ENCODE measurements around the gene MYMK. TPM values are rescaled to one million over a fixed set of nuclear protein-coding genes. Genes with fewer than 3 reads are reported as not detected.

The MYMK gene
- total RNA-seq, 2 donors from 2014 or later, result not detected

- peaks cover 15% of the 10 kb centered on the region for H3K9me3 Mint-ChIP-seq
- H3K4me3 Mint-ChIP-seq, result no peak overlapping the region
- H3K9ac ChIP-seq (ENCODE audit: extremely low read depth, low read length, poor library complexity, severe bottlenecking), result no peak overlapping the region
- no peak for DNase-seq
- no peaks in the 10 kb centered on the region for H3K36me3 ChIP-seq (ENCODE audit: control insufficient read depth, insufficient read depth, low read length)
- H3K4me1 ChIP-seq (ENCODE audit: control insufficient read depth, insufficient read depth, low read length), result peaks cover 5% of the 10 kb centered on the region
- H3K27me3 ChIP-seq (ENCODE audit: control insufficient read depth, insufficient read depth, low read length, poor library complexity, severe bottlenecking), result no peaks in the 10 kb centered on the region
- peaks cover 5% of the 10 kb centered on the region for H3K9me3 ChIP-seq (ENCODE audit: control insufficient read depth, low read length)
- no peaks in the 10 kb centered on the region for H3K36me3 Mint-ChIP-seq (ENCODE audit: low read depth)
- no peak overlapping the region for H3K27ac ChIP-seq (ENCODE audit: low read depth, low read length)
- H3K4me1 Mint-ChIP-seq, result peaks cover 8% of the 10 kb centered on the region
- H3K4me3 ChIP-seq (ENCODE audit: low read length), result no peak overlapping the region
- WGBS, 2 experiments (ENCODE audit: insufficient coverage in 1 of 2, insufficient read length in 1 of 2), result 90 to 92% methylated on average over 17 to 24 of the region's 24 CpGs
- H3K27me3 Mint-ChIP-seq (ENCODE audit: insufficient read depth), result no peaks in the 10 kb centered on the region
- no peak overlapping the region for H3K27ac Mint-ChIP-seq
- TF ChIP-seq, protein P1, sequence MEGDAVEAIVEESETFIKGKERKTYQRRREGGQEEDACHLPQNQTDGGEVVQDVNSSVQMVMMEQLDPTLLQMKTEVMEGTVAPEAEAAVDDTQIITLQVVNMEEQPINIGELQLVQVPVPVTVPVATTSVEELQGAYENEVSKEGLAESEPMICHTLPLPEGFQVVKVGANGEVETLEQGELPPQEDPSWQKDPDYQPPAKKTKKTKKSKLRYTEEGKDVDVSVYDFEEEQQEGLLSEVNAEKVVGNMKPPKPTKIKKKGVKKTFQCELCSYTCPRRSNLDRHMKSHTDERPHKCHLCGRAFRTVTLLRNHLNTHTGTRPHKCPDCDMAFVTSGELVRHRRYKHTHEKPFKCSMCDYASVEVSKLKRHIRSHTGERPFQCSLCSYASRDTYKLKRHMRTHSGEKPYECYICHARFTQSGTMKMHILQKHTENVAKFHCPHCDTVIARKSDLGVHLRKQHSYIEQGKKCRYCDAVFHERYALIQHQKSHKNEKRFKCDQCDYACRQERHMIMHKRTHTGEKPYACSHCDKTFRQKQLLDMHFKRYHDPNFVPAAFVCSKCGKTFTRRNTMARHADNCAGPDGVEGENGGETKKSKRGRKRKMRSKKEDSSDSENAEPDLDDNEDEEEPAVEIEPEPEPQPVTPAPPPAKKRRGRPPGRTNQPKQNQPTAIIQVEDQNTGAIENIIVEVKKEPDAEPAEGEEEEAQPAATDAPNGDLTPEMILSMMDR (conservative IDR thresholded peaks at IDR 0.05), result no peak
Measured at GRCh38 chr9:133507246-133507965, 17.4 kb downstream of the MYMK start.

- Mint-ChIP-seq H3K4me1 (peaks cover 8% of the 10 kb centered on the region), H3K9me3 (peaks cover 22% of the 10 kb centered on the region), H3K36me3 (ENCODE audit: low read depth) (no peaks in the 10 kb centered on the region), H3K27me3 (ENCODE audit: insufficient read depth) (no peaks in the 10 kb centered on the region), H3K4me3 (no peak overlapping the region), H3K27ac (no peak overlapping the region)
- H3K27ac ChIP-seq (ENCODE audit: low read depth, low read length), result no peak overlapping the region
- 91 to 96% methylated on average over 9 to 18 of the region's 18 CpGs for WGBS, 2 experiments (ENCODE audit: insufficient coverage in 1 of 2, insufficient read length in 1 of 2)
- no peaks in the 10 kb centered on the region for H3K36me3 ChIP-seq (ENCODE audit: control insufficient read depth, insufficient read depth, low read length)
- TF ChIP-seq, protein P1 (conservative IDR thresholded peaks at IDR 0.05), result no peak
- peaks cover 5% of the 10 kb centered on the region for H3K4me1 ChIP-seq (ENCODE audit: control insufficient read depth, insufficient read depth, low read length)
- no peak overlapping the region for H3K4me3 ChIP-seq (ENCODE audit: low read length)
- DNase-seq, result no peak
- H3K9ac ChIP-seq (ENCODE audit: extremely low read depth, low read length, poor library complexity, severe bottlenecking), result no peak overlapping the region
- no peaks in the 10 kb centered on the region for H3K27me3 ChIP-seq (ENCODE audit: control insufficient read depth, insufficient read depth, low read length, poor library complexity, severe bottlenecking)
- peaks cover 13% of the 10 kb centered on the region for H3K9me3 ChIP-seq (ENCODE audit: control insufficient read depth, low read length)
Measured at GRCh38 chr9:133506653-133507038, 18.1 kb downstream of the MYMK start.

DNA sequence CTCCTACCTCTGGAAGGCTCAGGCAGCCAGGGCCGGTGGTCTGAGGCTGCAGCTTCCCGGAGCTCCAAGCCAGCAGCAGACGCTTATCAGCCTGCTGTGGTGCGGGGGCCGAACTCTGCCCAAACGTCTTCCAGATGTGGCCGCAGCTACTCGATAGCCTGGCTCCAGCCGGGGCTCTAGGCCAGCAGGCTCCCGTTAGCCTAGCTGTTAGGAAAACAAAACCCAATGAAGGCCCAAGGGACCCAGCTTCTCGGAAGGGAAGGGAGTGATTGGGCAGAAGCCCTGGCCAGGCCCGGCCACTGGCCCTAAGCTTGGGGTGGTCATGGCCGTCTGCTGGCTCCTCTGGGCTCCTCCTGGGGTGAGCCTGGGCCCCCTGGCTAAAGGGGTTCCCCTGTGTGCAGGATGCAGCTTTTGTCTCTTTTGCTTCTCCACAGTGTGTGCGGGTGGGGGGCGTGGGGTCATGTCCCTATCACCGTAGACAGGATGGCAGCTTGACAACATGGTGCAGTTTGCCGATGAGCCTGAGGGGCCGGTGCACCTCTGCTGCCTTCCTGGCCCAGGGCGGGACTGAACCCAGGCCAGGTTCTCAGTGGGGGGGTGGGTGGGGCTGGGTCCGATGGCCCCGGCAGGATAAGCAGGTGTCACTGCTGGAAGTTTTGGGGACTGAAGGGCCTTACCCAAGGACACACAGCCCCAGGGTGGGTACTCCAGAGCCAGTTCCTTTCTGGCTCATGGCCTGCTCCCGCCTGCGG is 18.7 kb downstream of the MYMK start:
- peaks cover 27% of the 10 kb centered on the region for H3K9me3 Mint-ChIP-seq
- Histone ChIP-seq H3K9me3 (ENCODE audit: control insufficient read depth, low read length) (peaks cover 15% of the 10 kb centered on the region), H3K9ac (ENCODE audit: extremely low read depth, low read length, poor library complexity, severe bottlenecking) (no peak overlapping the region), H3K36me3 (ENCODE audit: control insufficient read depth, insufficient read depth, low read length) (no peaks in the 10 kb centered on the region), H3K4me3 (ENCODE audit: low read length) (no peak overlapping the region), H3K4me1 (ENCODE audit: control insufficient read depth, insufficient read depth, low read length) (peaks cover 5% of the 10 kb centered on the region), H3K27ac (ENCODE audit: low read depth, low read length) (no peak overlapping the region), H3K27me3 (ENCODE audit: control insufficient read depth, insufficient read depth, low read length, poor library complexity, severe bottlenecking) (no peaks in the 10 kb centered on the region)
- peaks cover 8% of the 10 kb centered on the region for H3K4me1 Mint-ChIP-seq
- no peaks in the 10 kb centered on the region for H3K27me3 Mint-ChIP-seq (ENCODE audit: insufficient read depth)
- no peaks in the 10 kb centered on the region for H3K36me3 Mint-ChIP-seq (ENCODE audit: low read depth)
- H3K27ac Mint-ChIP-seq, result no peak overlapping the region
- TF ChIP-seq, protein P1 (conservative IDR thresholded peaks at IDR 0.05), result no peak
- no peak overlapping the region for H3K4me3 Mint-ChIP-seq
- 87 to 92% methylated on average over 14 to 23 of the region's 23 CpGs for WGBS, 2 experiments (ENCODE audit: insufficient coverage in 1 of 2, insufficient read length in 1 of 2)
- no peak for DNase-seq
